NB4 (cell line): ENCODE results near the gene TRABD2B.

Experiments used
- DNase-seq: peaks from one replicate; pipeline ENCODE4 v3.0.0; 2010; ENCODE audit warnings: low read depth
- H3K4me3 ChIP-seq: one replicate; pipeline ENCODE4 v1.5.1; 2011; ENCODE audit warnings: mild to moderate bottlenecking, low read depth, low read length, moderate library complexity
- MYC ChIP-seq: IDR thresholded peaks from 2 replicates; pipeline ENCODE4 v1.6.1; 2011; ENCODE audit warnings: low read depth, low read length
- POLR2A ChIP-seq: IDR thresholded peaks from 2 replicates; pipeline ENCODE4 v1.6.1; 2011; ENCODE audit warnings: mild to moderate bottlenecking; ENCODE audit not compliant: insufficient read length; ENCODE audit errors: extremely low read depth
- TF ChIP-seq, protein P1 (sequence below): IDR thresholded peaks from one replicate; pipeline ENCODE4 v1.5.1; 2012; ENCODE audit warnings: low read depth, low read length
- TF ChIP-seq, protein P2 (sequence below): IDR thresholded peaks from 2 replicates; pipeline ENCODE4 v1.6.1; 2011; ENCODE audit warnings: low read depth, low read length

The TRABD2B gene

DNA sequence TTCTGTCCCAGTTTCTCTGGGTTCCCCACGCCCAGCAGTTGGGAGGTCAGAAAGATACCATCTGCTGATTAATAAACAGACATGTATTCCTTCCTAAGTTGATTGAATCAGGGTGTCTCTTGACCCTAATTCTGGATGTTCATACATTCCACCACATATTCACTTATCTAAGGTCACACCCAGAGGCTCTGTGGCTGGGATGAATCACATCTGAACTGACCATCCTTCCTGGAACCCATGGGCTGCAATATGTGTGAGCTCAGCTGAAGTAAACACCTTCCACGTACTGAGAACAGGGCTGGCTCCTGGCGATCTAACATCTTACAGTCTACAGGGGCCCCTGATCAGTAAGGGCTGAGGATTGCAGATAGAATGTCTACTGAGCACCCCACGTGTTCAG lies 20.5 kb upstream of the TRABD2B start:
- no peak overlapping the region for H3K4me3 ChIP-seq
- no peak for DNase-seq
- TF ChIP-seq MYC (no peak), POLR2A (no peak)
- TF ChIP-seq, protein P1, sequence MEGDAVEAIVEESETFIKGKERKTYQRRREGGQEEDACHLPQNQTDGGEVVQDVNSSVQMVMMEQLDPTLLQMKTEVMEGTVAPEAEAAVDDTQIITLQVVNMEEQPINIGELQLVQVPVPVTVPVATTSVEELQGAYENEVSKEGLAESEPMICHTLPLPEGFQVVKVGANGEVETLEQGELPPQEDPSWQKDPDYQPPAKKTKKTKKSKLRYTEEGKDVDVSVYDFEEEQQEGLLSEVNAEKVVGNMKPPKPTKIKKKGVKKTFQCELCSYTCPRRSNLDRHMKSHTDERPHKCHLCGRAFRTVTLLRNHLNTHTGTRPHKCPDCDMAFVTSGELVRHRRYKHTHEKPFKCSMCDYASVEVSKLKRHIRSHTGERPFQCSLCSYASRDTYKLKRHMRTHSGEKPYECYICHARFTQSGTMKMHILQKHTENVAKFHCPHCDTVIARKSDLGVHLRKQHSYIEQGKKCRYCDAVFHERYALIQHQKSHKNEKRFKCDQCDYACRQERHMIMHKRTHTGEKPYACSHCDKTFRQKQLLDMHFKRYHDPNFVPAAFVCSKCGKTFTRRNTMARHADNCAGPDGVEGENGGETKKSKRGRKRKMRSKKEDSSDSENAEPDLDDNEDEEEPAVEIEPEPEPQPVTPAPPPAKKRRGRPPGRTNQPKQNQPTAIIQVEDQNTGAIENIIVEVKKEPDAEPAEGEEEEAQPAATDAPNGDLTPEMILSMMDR, result no peak
- TF ChIP-seq, protein P2, sequence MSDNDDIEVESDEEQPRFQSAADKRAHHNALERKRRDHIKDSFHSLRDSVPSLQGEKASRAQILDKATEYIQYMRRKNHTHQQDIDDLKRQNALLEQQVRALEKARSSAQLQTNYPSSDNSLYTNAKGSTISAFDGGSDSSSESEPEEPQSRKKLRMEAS, result no peak

DNA sequence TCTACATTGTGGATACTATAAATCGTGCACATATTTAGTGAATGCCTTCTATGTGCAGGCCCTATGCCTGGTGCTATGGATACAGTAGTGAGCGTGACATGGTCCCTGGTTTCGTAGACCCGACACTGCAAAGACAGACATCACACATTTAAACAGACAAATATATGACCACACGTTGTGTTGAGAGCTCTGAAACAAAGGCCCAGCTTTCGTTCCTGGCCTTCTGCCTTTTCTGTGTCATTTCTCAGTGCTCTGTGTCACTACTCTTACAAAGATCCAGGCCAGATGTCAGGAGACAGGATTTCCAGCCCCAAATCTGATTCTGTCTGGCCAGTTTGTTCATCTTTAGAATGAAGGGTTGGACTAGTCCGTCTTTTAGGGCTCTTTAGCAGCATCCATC lies 19.3 kb upstream of the TRABD2B start:
- no peak for DNase-seq
- no peak overlapping the region for H3K4me3 ChIP-seq
- no peak for TF ChIP-seq MYC
- TF ChIP-seq, protein P2, result no peak
- no peak for TF ChIP-seq POLR2A
- TF ChIP-seq, protein P1, result no peak

DNA sequence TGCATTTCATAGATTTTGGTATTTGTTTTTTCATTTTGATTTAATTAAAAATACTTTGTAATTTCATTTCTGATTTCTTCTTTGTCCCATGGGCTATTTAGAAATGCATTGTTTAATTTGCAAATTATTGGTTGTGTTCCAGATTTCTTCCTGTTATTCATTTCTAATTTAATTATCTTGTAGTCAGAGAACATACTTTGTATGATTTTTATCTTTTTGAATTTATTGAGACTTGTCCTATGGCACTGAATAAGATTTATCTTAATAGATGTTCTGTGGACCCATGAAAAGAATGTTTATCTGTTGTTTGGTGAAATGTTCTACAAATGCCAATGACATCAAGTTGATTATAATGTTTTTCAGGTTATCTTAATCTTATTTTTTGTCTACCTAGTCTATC lies 16.1 kb upstream of the TRABD2B start:
- no peak for DNase-seq
- no peak overlapping the region for H3K4me3 ChIP-seq
- TF ChIP-seq MYC (no peak), POLR2A (no peak)
- TF ChIP-seq, protein P1, result no peak
- TF ChIP-seq, protein P2, result no peak

DNA sequence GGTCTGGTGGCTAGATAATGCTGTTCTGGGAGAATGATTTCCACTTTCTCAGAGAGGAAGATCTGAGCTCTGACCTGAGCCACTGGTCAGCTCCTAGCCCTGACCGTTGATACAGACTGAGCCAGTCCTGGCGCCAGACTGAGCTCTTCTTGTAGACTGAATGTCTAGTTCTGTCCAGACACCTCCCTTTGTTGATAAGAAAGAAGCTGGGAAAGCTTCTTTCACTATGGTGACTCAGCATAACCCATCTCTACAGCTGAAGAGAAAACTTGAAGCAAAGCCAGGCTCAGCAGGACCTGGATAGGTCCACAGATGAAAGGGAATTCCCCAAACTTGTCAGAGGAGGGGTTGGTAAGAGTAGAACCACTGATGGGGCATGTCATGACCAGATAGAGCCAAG lies 9.9 kb upstream of the TRABD2B start:
- DNase-seq, result no peak
- no peak for TF ChIP-seq MYC
- TF ChIP-seq POLR2A, result no peak
- TF ChIP-seq, protein P2, result no peak
- TF ChIP-seq, protein P1, result no peak

DNA sequence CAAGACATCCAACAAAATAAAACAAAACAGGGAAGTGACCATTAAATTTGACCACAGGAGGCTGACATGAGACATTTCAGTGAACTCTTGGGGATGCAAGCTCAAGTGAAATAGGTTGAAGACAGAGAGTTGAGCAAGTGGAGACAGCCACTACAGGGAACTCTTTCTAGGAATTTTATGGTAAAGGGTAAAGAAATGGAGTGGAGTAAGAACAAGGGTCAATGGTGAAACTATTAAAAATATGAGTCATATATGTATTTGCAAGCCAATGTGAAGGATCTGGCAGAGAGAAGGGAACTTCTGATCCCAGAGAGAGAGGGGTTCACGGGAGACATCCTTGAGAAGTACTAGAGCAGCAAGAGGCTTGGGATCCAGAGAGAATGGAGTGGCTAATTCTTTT lies 9.1 kb upstream of the TRABD2B start:
- no peak for DNase-seq
- no peak overlapping the region for H3K4me3 ChIP-seq
- no peak for TF ChIP-seq POLR2A
- TF ChIP-seq, protein P1, result no peak
- no peak for TF ChIP-seq MYC
- TF ChIP-seq, protein P2, result no peak

More for the DNA sequence above, 9.9 kb upstream of the TRABD2B start:
- no peak overlapping the region for H3K4me3 ChIP-seq
